Measurements from ENCODE around the gene ARNT2.
"Not testable (repeated sequence)": the region's sequence is repeated elsewhere in the genome, so short reads cannot be mapped to it uniquely, and the experiment has no call there.

Gene ARNT2

GRCh38 chr15:80389370-80389769 lies 14.8 kb upstream of the ARNT2 start:
- Histone ChIP-seq H3K4me3 (IDR thresholded peaks at IDR 0.05; ENCODE audit: insufficient read depth, low read depth, low read length) (no peak overlapping the region), H3K4me1 (ENCODE audit: low read depth, poor library complexity, severe bottlenecking) (no peaks in the 10 kb centered on the region), H2AFZ (ENCODE audit: low read depth) (no peak overlapping the region), H3K4me2 (no peak overlapping the region), H3K9ac (no peak overlapping the region), H3K27ac (no peak overlapping the region), H3K27me3 (ENCODE audit: insufficient read depth, low read depth) (no peaks in the 10 kb centered on the region), H4K20me1 (ENCODE audit: insufficient read depth) (no peaks in the 10 kb centered on the region), H3K36me3 (ENCODE audit: insufficient read depth) (no peaks in the 10 kb centered on the region), H3K79me2 (ENCODE audit: insufficient read depth, low read depth) (no peaks in the 10 kb centered on the region)
- TF ChIP-seq CTCF (conservative IDR thresholded peaks at IDR 0.05; ENCODE audit: low read depth, low read length), result no peak

- not testable (repeated sequence) for H3K4me3 ChIP-seq (IDR thresholded peaks at IDR 0.05; ENCODE audit: insufficient read depth, low read depth, low read length); H3K9ac ChIP-seq; H4K20me1 ChIP-seq (ENCODE audit: insufficient read depth); H3K36me3 ChIP-seq (ENCODE audit: insufficient read depth); H3K4me2 ChIP-seq; H3K79me2 ChIP-seq (ENCODE audit: insufficient read depth, low read depth); H3K4me1 ChIP-seq (ENCODE audit: low read depth, poor library complexity, severe bottlenecking); H3K27ac ChIP-seq; H2AFZ ChIP-seq (ENCODE audit: low read depth); H3K27me3 ChIP-seq (ENCODE audit: insufficient read depth, low read depth)
These were observed 13.2 kb upstream of the ARNT2 start for GRCh38 chr15:80390942-80391341.

- no peak overlapping the region for H3K4me2 ChIP-seq
- no peak for TF ChIP-seq CTCF (conservative IDR thresholded peaks at IDR 0.05; ENCODE audit: low read depth, low read length)
- no peak overlapping the region for H3K27ac ChIP-seq
- H2AFZ ChIP-seq (ENCODE audit: low read depth), result no peak overlapping the region
- H3K4me3 ChIP-seq (IDR thresholded peaks at IDR 0.05; ENCODE audit: insufficient read depth, low read depth, low read length), result no peak overlapping the region
- no peaks in the 10 kb centered on the region for H3K79me2 ChIP-seq (ENCODE audit: insufficient read depth, low read depth)
- no peaks in the 10 kb centered on the region for H4K20me1 ChIP-seq (ENCODE audit: insufficient read depth)
- H3K4me1 ChIP-seq (ENCODE audit: low read depth, poor library complexity, severe bottlenecking), result no peaks in the 10 kb centered on the region
- H3K27me3 ChIP-seq (ENCODE audit: insufficient read depth, low read depth), result no peaks in the 10 kb centered on the region
- H3K36me3 ChIP-seq (ENCODE audit: insufficient read depth), result no peaks in the 10 kb centered on the region
- no peak overlapping the region for H3K9ac ChIP-seq
These were observed 8.6 kb upstream of the ARNT2 start for GRCh38 chr15:80395616-80396015.

GRCh38 chr15:80396096-80396495 lies 8.1 kb upstream of the ARNT2 start:
- Histone ChIP-seq H3K79me2 (ENCODE audit: insufficient read depth, low read depth) (no peaks in the 10 kb centered on the region), H3K9ac (no peak overlapping the region), H3K27ac (no peak overlapping the region), H2AFZ (ENCODE audit: low read depth) (no peak overlapping the region), H3K4me2 (no peak overlapping the region), H3K4me1 (ENCODE audit: low read depth, poor library complexity, severe bottlenecking) (no peaks in the 10 kb centered on the region), H3K4me3 (IDR thresholded peaks at IDR 0.05; ENCODE audit: insufficient read depth, low read depth, low read length) (no peak overlapping the region), H3K27me3 (ENCODE audit: insufficient read depth, low read depth) (no peaks in the 10 kb centered on the region), H3K36me3 (ENCODE audit: insufficient read depth) (no peaks in the 10 kb centered on the region), H4K20me1 (ENCODE audit: insufficient read depth) (no peaks in the 10 kb centered on the region)
- no peak for TF ChIP-seq CTCF (conservative IDR thresholded peaks at IDR 0.05; ENCODE audit: low read depth, low read length)

- H3K4me1 ChIP-seq (ENCODE audit: low read depth, poor library complexity, severe bottlenecking), result no peaks in the 10 kb centered on the region
- no peaks in the 10 kb centered on the region for H3K36me3 ChIP-seq (ENCODE audit: insufficient read depth)
- H3K27me3 ChIP-seq (ENCODE audit: insufficient read depth, low read depth), result no peaks in the 10 kb centered on the region
- no peaks in the 10 kb centered on the region for H3K79me2 ChIP-seq (ENCODE audit: insufficient read depth, low read depth)
- TF ChIP-seq CTCF (conservative IDR thresholded peaks at IDR 0.05; ENCODE audit: low read depth, low read length), result no peak
- no peak overlapping the region for H2AFZ ChIP-seq (ENCODE audit: low read depth)
- H3K4me2 ChIP-seq, result no peak overlapping the region
- H3K9ac ChIP-seq, result no peak overlapping the region
- no peak overlapping the region for H3K27ac ChIP-seq
- no peaks in the 10 kb centered on the region for H4K20me1 ChIP-seq (ENCODE audit: insufficient read depth)
- no peak overlapping the region for H3K4me3 ChIP-seq (IDR thresholded peaks at IDR 0.05; ENCODE audit: insufficient read depth, low read depth, low read length)
These were observed 4.7 kb upstream of the ARNT2 start for GRCh38 chr15:80399508-80399907.

Measured in KMS-11 (cell line).